ENCODE data around the gene ARPC1A.
"Not testable (repeated sequence)": the region's sequence is repeated elsewhere in the genome, so short reads cannot be mapped to it uniquely, and the experiment has no call there.

Gene ARPC1A

GRCh38 chr7:99325592-99326407 lies at the start of gene ARPC1A:
Gene ARPC1A, plus strand, starts transcription at chr7:99325898. Its CDS starts 7,456 bp downstream, at chr7:99333354.
- DNase-seq, result peak; percentile 62

GRCh38 chr7:99278180-99278579 lies 47.5 kb upstream of the ARPC1A start:
- no peak for DNase-seq

- not testable (repeated sequence) for DNase-seq
Measured at GRCh38 chr7:99284165-99284564, 41.5 kb upstream of the ARPC1A start.

GRCh38 chr7:99287779-99288534 lies 37.7 kb upstream of the ARPC1A start:
- no peak for DNase-seq

- DNase-seq, result no peak
Measured at GRCh38 chr7:99289185-99289584, 36.5 kb upstream of the ARPC1A start.

- DNase-seq, result not testable (repeated sequence)
Measured at GRCh38 chr7:99290148-99290547, 35.5 kb upstream of the ARPC1A start.

GRCh38 chr7:99290980-99291607 lies 34.6 kb upstream of the ARPC1A start:
- no peak for DNase-seq

- no peak for DNase-seq
Measured at GRCh38 chr7:99292127-99292526, 33.6 kb upstream of the ARPC1A start.

GRCh38 chr7:99293167-99293566 lies 32.5 kb upstream of the ARPC1A start:
- DNase-seq, result no peak

GRCh38 chr7:99293650-99294049 lies 32.0 kb upstream of the ARPC1A start:
- DNase-seq, result no peak

- no peak for DNase-seq
Measured at GRCh38 chr7:99296471-99296870, 29.2 kb upstream of the ARPC1A start.

GRCh38 chr7:99301496-99301895 lies 24.2 kb upstream of the ARPC1A start:
- DNase-seq, result no peak

GRCh38 chr7:99305473-99306260 lies 20.0 kb upstream of the ARPC1A start:
- no peak for DNase-seq

- DNase-seq, result no peak
Measured at GRCh38 chr7:99308461-99309074, 17.1 kb upstream of the ARPC1A start.

GRCh38 chr7:99309111-99309510 lies 16.6 kb upstream of the ARPC1A start:
- DNase-seq, result no peak

- DNase-seq, result no peak
Measured at GRCh38 chr7:99310004-99310403, 15.7 kb upstream of the ARPC1A start.

GRCh38 chr7:99311702-99312101 lies 14.0 kb upstream of the ARPC1A start:
- no peak for DNase-seq

- DNase-seq, result no peak
Measured at GRCh38 chr7:99312316-99313203, 13.1 kb upstream of the ARPC1A start.

- no peak for DNase-seq
Measured at GRCh38 chr7:99313204-99313573, 12.5 kb upstream of the ARPC1A start.

- DNase-seq, result no peak
Measured at GRCh38 chr7:99314504-99314903, 11.2 kb upstream of the ARPC1A start.

- DNase-seq, result no peak
Measured at GRCh38 chr7:99320371-99320770, 5.3 kb upstream of the ARPC1A start.

Measured in cortex of kidney (tissue), 1 donor.